Trophoblast cell (in vitro differentiated cells and primary cell): Measurements from ENCODE around the gene EXOSC5.

Experiments
- DNase-seq, 2 donors: peaks; one replicate each; pipeline ENCODE4 v3.0.0-alpha.2; 2016
- H2AFZ ChIP-seq: 2 replicates; pipeline ENCODE4 v1.6.1; 2013; ENCODE audit warnings: low read length, moderate library complexity, mild to moderate bottlenecking; ENCODE audit not compliant: insufficient read depth, poor library complexity
- H2AK5ac ChIP-seq: 2 replicates; pipeline ENCODE4 v1.6.1; 2013; ENCODE audit warnings: mild to moderate bottlenecking, low read length
- H2BK120ac ChIP-seq: 2 replicates; pipeline ENCODE4 v1.6.1; 2013; ENCODE audit warnings: low read length, mild to moderate bottlenecking, moderate library complexity; ENCODE audit not compliant: insufficient read depth, poor library complexity
- H2BK12ac ChIP-seq: 2 replicates; pipeline ENCODE4 v1.6.1; 2013; ENCODE audit warnings: mild to moderate bottlenecking, low read length, moderate library complexity
- H2BK5ac ChIP-seq: 2 replicates; pipeline ENCODE4 v1.6.1; 2013; ENCODE audit warnings: low read length, low read depth, moderate library complexity, mild to moderate bottlenecking; ENCODE audit not compliant: poor library complexity
- H3K14ac ChIP-seq: 2 replicates; pipeline ENCODE4 v1.6.1; 2013; ENCODE audit warnings: mild to moderate bottlenecking, low read length
- H3K18ac ChIP-seq: 2 replicates; pipeline ENCODE4 v1.6.1; 2013; ENCODE audit warnings: mild to moderate bottlenecking, low read length
- H3K23ac ChIP-seq: 2 replicates; pipeline ENCODE4 v1.6.1; 2013; ENCODE audit warnings: low read length
- H3K27ac ChIP-seq: 2 replicates; pipeline ENCODE4 v1.5.1; 2013; ENCODE audit warnings: low read depth, mild to moderate bottlenecking, inconsistent platforms, low read length, moderate library complexity
- H3K27me3 ChIP-seq: 2 replicates; pipeline ENCODE4 v1.6.1; 2013; ENCODE audit warnings: inconsistent platforms, mild to moderate bottlenecking, low read length, moderate library complexity; ENCODE audit not compliant: insufficient read depth
- H3K36me3 ChIP-seq, 2 experiments: 1 replicate in 1 of 2; 2 replicates in 1 of 2; pipeline ENCODE4 v1.6.1; 2013; ENCODE audit warnings: low read length in 2 of 2, mild to moderate bottlenecking in 2 of 2, moderate library complexity in 1 of 2; ENCODE audit not compliant: insufficient read depth in 2 of 2, control insufficient read depth in 1 of 2
- H3K4ac ChIP-seq: 2 replicates; pipeline ENCODE4 v1.6.1; 2013; ENCODE audit warnings: low read depth, mild to moderate bottlenecking, low read length, moderate library complexity
- H3K4me1 ChIP-seq, 2 experiments: 1 replicate in 1 of 2; 2 replicates in 1 of 2; pipeline ENCODE4 v1.6.1; 2013; ENCODE audit warnings: low read length in 2 of 2, mild to moderate bottlenecking in 2 of 2, moderate library complexity in 1 of 2; ENCODE audit not compliant: insufficient read depth in 2 of 2, control insufficient read depth in 1 of 2
- H3K4me2 ChIP-seq: 2 replicates; pipeline ENCODE4 v1.6.1; 2013; ENCODE audit warnings: inconsistent platforms, mild to moderate bottlenecking, low read length, moderate library complexity
- H3K4me3 ChIP-seq: 2 replicates; pipeline ENCODE4 v1.5.1; 2013; ENCODE audit warnings: mild to moderate bottlenecking, low read depth, low read length, inconsistent platforms
- H3K79me1 ChIP-seq: one replicate; pipeline ENCODE4 v1.6.1; 2013; ENCODE audit warnings: low read length
- H3K79me2 ChIP-seq: 2 replicates; pipeline ENCODE4 v1.6.1; 2013; ENCODE audit warnings: low read length, mild to moderate bottlenecking; ENCODE audit not compliant: control insufficient read depth, insufficient read depth, poor library complexity
- H3K9ac ChIP-seq: 2 replicates; pipeline ENCODE4 v1.6.1; 2013; ENCODE audit warnings: mild to moderate bottlenecking, low read length
- H3K9me3 ChIP-seq: 2 replicates; pipeline ENCODE4 v1.6.1; 2013; ENCODE audit warnings: low read depth, mild to moderate bottlenecking, control low read depth, inconsistent platforms, low read length; ENCODE audit not compliant: insufficient read depth
- H4K12ac ChIP-seq: 2 replicates; pipeline ENCODE4 v1.6.1; 2013; ENCODE audit warnings: low read depth, mild to moderate bottlenecking, low read length, moderate library complexity
- H4K8ac ChIP-seq: 2 replicates; pipeline ENCODE4 v1.6.1; 2013; ENCODE audit warnings: low read depth, mild to moderate bottlenecking, low read length, moderate library complexity
- H4K91ac ChIP-seq: one replicate; pipeline ENCODE4 v1.6.1; 2013; ENCODE audit warnings: low read depth, mild to moderate bottlenecking, low read length, moderate library complexity
- WGBS: extraction: QIAGEN DNeasy Blood & Tissue Kit; methylation state at CpG from one replicate; pipeline ENCODE4 v1.1.7; 2013; ENCODE audit warnings: missing lambda C conversion rate; ENCODE audit not compliant: insufficient read length, insufficient coverage; ENCODE audit errors: extremely low coverage; 5-methylcytosine and 5-hydroxymethylcytosine counted together

Gene EXOSC5

GRCh38 chr19:41353466-41354342 is 43.5 kb downstream of the EXOSC5 start, which contains the start of gene TGFB1:
Gene TGFB1 (minus strand): TSS chr19:41353922. CDS start chr19:41353044, 878 bp downstream.
- no peaks in the 10 kb centered on the region for H3K36me3 ChIP-seq
- H4K91ac ChIP-seq: peak within 1 kb of the TSS; percentile 86
- peak within 1 kb of the TSS; percentile 70 for H3K27ac ChIP-seq
- peak within 1 kb of the TSS; percentile 82 for H3K4me3 ChIP-seq
- peak within 1 kb of the TSS; percentile 67 for H2BK12ac ChIP-seq
- H3K79me1 ChIP-seq: peaks cover 26% of the 10 kb centered on the region
- peak within 1 kb of the TSS; percentile 86 for H3K14ac ChIP-seq
- H3K27me3 ChIP-seq: peaks cover 13% of the 10 kb centered on the region
- peak within 1 kb of the TSS; percentile 14 for H4K12ac ChIP-seq
- H2BK5ac ChIP-seq: peak within 1 kb of the TSS; percentile 29
- H3K9ac ChIP-seq: peak within 1 kb of the TSS; percentile 62
- H3K4ac ChIP-seq: peak within 1 kb of the TSS; percentile 77
- peaks cover 0 to 8% of the 10 kb centered on the region in 2 experiments for H3K4me1 ChIP-seq
- H2BK120ac ChIP-seq: peak within 1 kb of the TSS; percentile 67
- peak within 1 kb of the TSS; percentile 43 for H4K8ac ChIP-seq
- WGBS: no CpG with 5 or more reads among the region's 78 CpGs
- H2AK5ac ChIP-seq: peak within 1 kb of the TSS; percentile 37
- H3K18ac ChIP-seq: peak within 1 kb of the TSS; percentile 93
- peak within 1 kb of the TSS; percentile 8 for H2AFZ ChIP-seq
- peaks cover 6% of the 10 kb centered on the region for H3K9me3 ChIP-seq
- peak; percentile 64 to 78 for DNase-seq
- no peak within 1 kb of the TSS for H3K23ac ChIP-seq
- H3K4me2 ChIP-seq: peak within 1 kb of the TSS; percentile 75
- H3K79me2 ChIP-seq: peaks cover 18% of the 10 kb centered on the region

- Histone ChIP-seq H3K4me1 (peaks cover 0 to 8% of the 10 kb centered on the region in 2 experiments), H2BK5ac (peak overlapping the region; percentile 29), H3K4ac (peak overlapping the region; percentile 77), H3K36me3 (peaks cover 4 to 5% of the 10 kb centered on the region in 2 experiments), H2AFZ (peak overlapping the region; percentile 8), H2BK12ac (peak overlapping the region; percentile 67), H3K27ac (peak overlapping the region; percentile 70), H3K79me1 (peaks cover 26% of the 10 kb centered on the region), H3K27me3 (peaks cover 13% of the 10 kb centered on the region), H3K14ac (peak overlapping the region; percentile 86), H3K4me3 (peak overlapping the region; percentile 82), H3K18ac (peak overlapping the region; percentile 93), H2AK5ac (peak overlapping the region; percentile 37), H3K9ac (peak overlapping the region; percentile 62), H3K23ac (no peak overlapping the region), H4K8ac (peak overlapping the region; percentile 42), H3K4me2 (peak overlapping the region; percentile 75), H3K9me3 (peaks cover 5% of the 10 kb centered on the region), H4K91ac (peak overlapping the region; percentile 86), H4K12ac (peak overlapping the region; percentile 14), H2BK120ac (peak overlapping the region; percentile 67), H3K79me2 (peaks cover 18% of the 10 kb centered on the region)
- WGBS: no CpG with 5 or more reads among the region's 71 CpGs
- peak in 1 of 2 donors; percentile 53 for DNase-seq
Measured at GRCh38 chr19:41352609-41353465, 44.3 kb downstream of the EXOSC5 start.

- DNase-seq: no peak
- Histone ChIP-seq H3K79me2 (peaks cover 18% of the 10 kb centered on the region), H3K27me3 (peaks cover 13% of the 10 kb centered on the region), H3K4me1 (peaks cover 0 to 8% of the 10 kb centered on the region in 2 experiments), H3K18ac (peak overlapping the region; percentile 55), H3K9ac (peak overlapping the region; percentile 49), H3K9me3 (peaks cover 5% of the 10 kb centered on the region), H3K4me2 (peak overlapping the region; percentile 75), H3K4ac (peak overlapping the region; percentile 32), H2BK120ac (no peak overlapping the region), H2AK5ac (no peak overlapping the region), H2BK12ac (no peak overlapping the region), H3K27ac (no peak overlapping the region), H2BK5ac (no peak overlapping the region), H3K79me1 (peaks cover 26% of the 10 kb centered on the region), H4K8ac (peak overlapping the region; percentile 58), H3K23ac (no peak overlapping the region), H3K36me3 (peaks cover 7 to 8% of the 10 kb centered on the region in 2 experiments), H4K91ac (peak overlapping the region; percentile 86), H3K14ac (peak overlapping the region; percentile 57), H3K4me3 (peak overlapping the region; percentile 82), H2AFZ (no peak overlapping the region), H4K12ac (no peak overlapping the region)
- no CpG with 5 or more reads among the region's 12 CpGs for WGBS
Measured at GRCh38 chr19:41352279-41352608, 44.9 kb downstream of the EXOSC5 start.
